ENCODE results near the gene SERPINB8. TPM values are rescaled to one million over a fixed set of nuclear protein-coding genes. Genes with fewer than 3 reads are reported as not detected.

SERPINB8 gene
- total RNA-seq, 1 donor from 2014 or later: 4.2 TPM

DNA sequence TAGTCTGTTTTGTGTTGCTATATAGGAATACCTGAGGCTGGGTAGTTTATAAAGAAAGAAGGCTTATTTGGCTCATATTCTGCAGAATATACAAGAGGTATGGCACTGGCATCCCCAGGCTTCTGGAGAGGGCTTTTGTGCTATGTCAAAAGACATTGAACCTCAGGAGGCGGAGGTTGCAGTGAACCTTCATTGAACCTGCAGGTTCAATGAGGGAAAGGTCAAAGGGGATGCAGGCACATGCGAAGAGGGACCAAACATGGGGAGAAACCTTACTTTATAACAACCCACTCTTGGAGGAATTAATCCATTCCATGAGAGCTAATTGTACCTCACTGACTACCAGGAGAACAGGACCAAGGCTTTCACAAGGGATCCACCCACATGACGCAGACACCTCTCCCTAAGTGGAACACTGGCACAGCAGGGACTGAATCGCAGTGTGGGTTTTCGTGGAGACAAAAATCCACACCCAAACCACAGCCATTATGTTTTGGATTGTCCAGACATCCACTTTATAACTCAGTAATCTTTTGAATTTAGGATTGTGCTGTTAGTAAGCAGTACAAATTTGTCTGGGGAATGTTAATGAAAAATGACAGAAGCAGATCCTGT is 4.1 kb upstream of the SERPINB8 start:
- TF ChIP-seq, protein P1, sequence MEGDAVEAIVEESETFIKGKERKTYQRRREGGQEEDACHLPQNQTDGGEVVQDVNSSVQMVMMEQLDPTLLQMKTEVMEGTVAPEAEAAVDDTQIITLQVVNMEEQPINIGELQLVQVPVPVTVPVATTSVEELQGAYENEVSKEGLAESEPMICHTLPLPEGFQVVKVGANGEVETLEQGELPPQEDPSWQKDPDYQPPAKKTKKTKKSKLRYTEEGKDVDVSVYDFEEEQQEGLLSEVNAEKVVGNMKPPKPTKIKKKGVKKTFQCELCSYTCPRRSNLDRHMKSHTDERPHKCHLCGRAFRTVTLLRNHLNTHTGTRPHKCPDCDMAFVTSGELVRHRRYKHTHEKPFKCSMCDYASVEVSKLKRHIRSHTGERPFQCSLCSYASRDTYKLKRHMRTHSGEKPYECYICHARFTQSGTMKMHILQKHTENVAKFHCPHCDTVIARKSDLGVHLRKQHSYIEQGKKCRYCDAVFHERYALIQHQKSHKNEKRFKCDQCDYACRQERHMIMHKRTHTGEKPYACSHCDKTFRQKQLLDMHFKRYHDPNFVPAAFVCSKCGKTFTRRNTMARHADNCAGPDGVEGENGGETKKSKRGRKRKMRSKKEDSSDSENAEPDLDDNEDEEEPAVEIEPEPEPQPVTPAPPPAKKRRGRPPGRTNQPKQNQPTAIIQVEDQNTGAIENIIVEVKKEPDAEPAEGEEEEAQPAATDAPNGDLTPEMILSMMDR (IDR thresholded peaks at IDR 0.05; ENCODE audit: partially characterized antibody, unreplicated experiment): no peak
- no peaks in the 10 kb centered on the region for H3K36me3 Mint-ChIP-seq (ENCODE audit: unreplicated experiment)
- H3K4me1 Mint-ChIP-seq (ENCODE audit: low read depth, unreplicated experiment): peaks cover 7% of the 10 kb centered on the region
- no peak overlapping the region for H3K27ac Mint-ChIP-seq (ENCODE audit: unreplicated experiment)
- no peak for DNase-seq
- H3K9me3 Mint-ChIP-seq (ENCODE audit: unreplicated experiment): peaks cover 8% of the 10 kb centered on the region
- H3K27me3 Mint-ChIP-seq (ENCODE audit: unreplicated experiment): peaks cover 16% of the 10 kb centered on the region
- no peak overlapping the region for H3K4me3 Mint-ChIP-seq (ENCODE audit: unreplicated experiment)

DNA sequence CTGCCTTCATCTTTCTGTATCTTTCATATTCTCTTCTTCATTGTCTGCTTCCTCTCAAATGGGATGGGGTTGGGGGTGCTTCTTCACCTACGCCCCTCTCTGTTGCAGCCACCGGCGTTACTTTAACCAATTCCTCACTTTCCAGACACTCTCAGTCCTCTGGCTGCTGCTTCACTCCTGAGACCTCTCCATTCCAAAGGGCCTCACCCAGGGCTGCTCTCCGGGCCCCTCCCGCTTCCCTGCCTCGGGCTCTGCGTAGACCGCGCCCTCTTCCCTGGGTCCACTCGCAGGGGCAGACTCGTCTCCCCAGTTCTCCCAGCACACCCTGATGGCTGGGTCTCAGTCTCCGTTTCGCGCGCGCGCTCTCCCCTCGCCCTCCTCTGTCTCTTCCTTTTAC is 926 bp downstream of the SERPINB8 start:
- TF ChIP-seq, protein P1 (IDR thresholded peaks at IDR 0.05; ENCODE audit: partially characterized antibody, unreplicated experiment): no peak
- H3K4me3 Mint-ChIP-seq (ENCODE audit: unreplicated experiment): peak overlapping the region; percentile 94
- H3K27ac Mint-ChIP-seq (ENCODE audit: unreplicated experiment): peak overlapping the region; percentile 100
- DNase-seq: peak; percentile 51
- peaks cover 15% of the 10 kb centered on the region for H3K4me1 Mint-ChIP-seq (ENCODE audit: low read depth, unreplicated experiment)
- no peaks in the 10 kb centered on the region for H3K36me3 Mint-ChIP-seq (ENCODE audit: unreplicated experiment)
- H3K27me3 Mint-ChIP-seq (ENCODE audit: unreplicated experiment): peaks cover 22% of the 10 kb centered on the region
- H3K9me3 Mint-ChIP-seq (ENCODE audit: unreplicated experiment): peaks cover 12% of the 10 kb centered on the region

DNA sequence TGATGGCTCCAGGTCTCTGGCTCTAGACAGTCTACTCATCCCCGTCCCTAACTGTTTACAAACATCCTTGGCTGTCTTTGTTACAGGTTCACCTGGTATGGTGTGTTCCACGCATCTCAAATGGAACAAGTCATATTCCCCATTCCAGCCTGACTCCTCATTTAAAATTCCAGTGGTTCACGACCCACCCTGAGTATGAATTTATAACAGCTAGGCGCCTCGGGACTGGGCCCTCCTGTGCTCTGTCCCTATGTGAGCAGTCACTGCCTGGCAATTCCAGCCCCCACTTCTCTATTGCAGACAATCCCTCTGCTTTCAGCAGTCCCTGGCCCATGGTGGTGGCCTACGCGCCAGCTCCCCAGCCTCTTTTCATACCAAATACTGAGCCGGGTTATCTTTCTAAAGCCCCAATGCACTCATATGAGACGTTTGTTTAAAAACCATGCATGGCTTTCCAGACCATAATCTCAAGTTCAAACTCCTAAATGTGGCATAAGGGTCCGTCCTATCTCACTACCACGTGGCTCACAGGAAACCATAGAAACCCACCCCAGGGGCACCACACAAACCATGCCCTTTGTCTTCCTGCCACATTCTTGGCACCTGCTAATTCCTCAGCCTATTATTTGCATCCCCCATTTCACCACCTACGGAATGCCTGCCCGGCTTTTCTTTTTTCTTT is 1.6 kb downstream of the SERPINB8 start:
- Mint-ChIP-seq H3K4me1 (ENCODE audit: low read depth, unreplicated experiment) (peaks cover 15% of the 10 kb centered on the region), H3K36me3 (ENCODE audit: unreplicated experiment) (no peaks in the 10 kb centered on the region), H3K4me3 (ENCODE audit: unreplicated experiment) (peak overlapping the region; percentile 94), H3K27ac (ENCODE audit: unreplicated experiment) (peak overlapping the region; percentile 100), H3K27me3 (ENCODE audit: unreplicated experiment) (peaks cover 22% of the 10 kb centered on the region), H3K9me3 (ENCODE audit: unreplicated experiment) (peaks cover 12% of the 10 kb centered on the region)
- TF ChIP-seq, protein P1 (IDR thresholded peaks at IDR 0.05; ENCODE audit: partially characterized antibody, unreplicated experiment): no peak
- DNase-seq: no peak

DNA sequence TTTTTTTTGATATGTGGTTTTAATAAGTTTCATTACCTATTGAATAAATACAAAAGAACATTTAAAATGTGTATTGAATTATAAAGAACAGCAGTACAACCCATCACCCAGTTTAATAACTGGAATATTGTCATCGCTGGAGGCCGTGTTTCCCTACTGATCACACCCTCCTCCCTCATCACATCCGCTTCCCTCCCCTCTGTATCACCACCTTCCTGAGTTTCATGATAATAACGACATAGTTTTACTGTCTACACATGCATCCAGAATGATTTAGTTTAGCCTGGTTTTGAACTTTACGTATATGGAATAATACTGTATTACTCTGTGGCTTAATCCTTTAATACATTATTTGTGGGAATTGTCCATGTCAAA is 2.1 kb downstream of the SERPINB8 start:
- DNase-seq: no peak
- Mint-ChIP-seq H3K36me3 (ENCODE audit: unreplicated experiment) (no peaks in the 10 kb centered on the region), H3K9me3 (ENCODE audit: unreplicated experiment) (peaks cover 12% of the 10 kb centered on the region), H3K4me1 (ENCODE audit: low read depth, unreplicated experiment) (peaks cover 15% of the 10 kb centered on the region), H3K4me3 (ENCODE audit: unreplicated experiment) (peak overlapping the region; percentile 56), H3K27me3 (ENCODE audit: unreplicated experiment) (peaks cover 22% of the 10 kb centered on the region), H3K27ac (ENCODE audit: unreplicated experiment) (peak overlapping the region; percentile 100)
- TF ChIP-seq, protein P1 (IDR thresholded peaks at IDR 0.05; ENCODE audit: partially characterized antibody, unreplicated experiment): no peak

DNA sequence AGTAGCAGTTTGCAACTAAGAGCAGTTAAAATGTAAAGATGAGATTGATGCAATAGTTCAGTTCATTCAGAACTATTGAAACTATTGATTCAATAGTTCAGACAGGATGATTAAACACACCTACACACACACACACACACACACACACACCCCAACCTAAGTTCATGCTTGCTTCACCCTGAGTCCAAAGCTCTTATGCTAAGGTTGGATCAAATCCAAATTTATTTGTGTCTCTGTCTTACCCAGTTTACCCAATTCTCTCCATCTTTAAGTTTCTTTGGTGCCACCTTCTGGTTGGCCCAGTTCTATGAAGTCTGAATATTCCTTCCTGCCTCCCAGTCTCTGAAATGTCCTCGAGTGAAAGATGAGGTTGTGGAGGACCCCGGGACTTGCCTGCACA is 5.1 kb downstream of the SERPINB8 start:
- TF ChIP-seq, protein P1 (IDR thresholded peaks at IDR 0.05; ENCODE audit: partially characterized antibody, unreplicated experiment): no peak
- Mint-ChIP-seq H3K36me3 (ENCODE audit: unreplicated experiment) (no peaks in the 10 kb centered on the region), H3K27ac (ENCODE audit: unreplicated experiment) (no peak overlapping the region), H3K4me3 (ENCODE audit: unreplicated experiment) (no peak overlapping the region), H3K9me3 (ENCODE audit: unreplicated experiment) (peaks cover 3% of the 10 kb centered on the region), H3K4me1 (ENCODE audit: low read depth, unreplicated experiment) (peaks cover 8% of the 10 kb centered on the region), H3K27me3 (ENCODE audit: unreplicated experiment) (peaks cover 12% of the 10 kb centered on the region)
- no peak for DNase-seq
